GM12875 (cell line): Measurements from ENCODE around the gene LCE5A.
A peak's percentile ranks its signal among the peaks of the same experiment; 100 is the strongest.

Experiments
- H3K4me3 ChIP-seq: one replicate; pipeline ENCODE4 v1.5.1; 2011; ENCODE audit warnings: low read depth, low read length, control low read depth
- TF ChIP-seq, protein P1 (sequence below): IDR thresholded peaks from 2 replicates; pipeline ENCODE4 v1.5.1; 2011; ENCODE audit warnings: low read depth, mild to moderate bottlenecking, control low read depth, inconsistent platforms, low read length, moderate library complexity, borderline replicate concordance; ENCODE audit not compliant: insufficient read depth

LCE5A gene, protein sequence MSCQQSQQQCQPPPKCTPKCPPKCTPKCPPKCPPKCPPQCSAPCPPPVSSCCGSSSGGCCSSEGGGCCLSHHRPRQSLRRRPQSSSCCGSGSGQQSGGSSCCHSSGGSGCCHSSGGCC

DNA sequence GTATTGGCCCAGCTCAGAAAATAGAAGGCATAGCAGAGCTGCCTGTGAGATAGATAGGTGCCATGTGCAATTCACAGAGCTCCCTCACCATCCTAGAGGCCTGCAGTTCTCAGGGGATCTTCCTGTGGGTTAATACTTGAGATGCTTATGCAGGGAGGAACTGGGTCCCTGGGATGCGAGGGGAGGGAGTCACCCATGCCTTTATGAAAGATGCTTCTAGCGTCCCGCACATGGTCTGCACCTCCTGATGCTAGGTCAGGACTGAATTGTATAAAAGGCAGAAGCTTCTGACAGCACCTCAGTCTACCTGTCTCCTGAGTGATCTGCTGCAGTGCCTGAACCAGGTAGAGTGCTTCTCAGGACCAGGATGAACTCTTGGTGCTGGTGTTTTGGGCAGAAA, at the start of gene LCE5A:
Gene LCE5A, plus strand, starts transcription at position 301 of the 400 bp plus-strand sequence. CDS start 732 bp downstream, outside the sequence.
- TF ChIP-seq, protein P1, sequence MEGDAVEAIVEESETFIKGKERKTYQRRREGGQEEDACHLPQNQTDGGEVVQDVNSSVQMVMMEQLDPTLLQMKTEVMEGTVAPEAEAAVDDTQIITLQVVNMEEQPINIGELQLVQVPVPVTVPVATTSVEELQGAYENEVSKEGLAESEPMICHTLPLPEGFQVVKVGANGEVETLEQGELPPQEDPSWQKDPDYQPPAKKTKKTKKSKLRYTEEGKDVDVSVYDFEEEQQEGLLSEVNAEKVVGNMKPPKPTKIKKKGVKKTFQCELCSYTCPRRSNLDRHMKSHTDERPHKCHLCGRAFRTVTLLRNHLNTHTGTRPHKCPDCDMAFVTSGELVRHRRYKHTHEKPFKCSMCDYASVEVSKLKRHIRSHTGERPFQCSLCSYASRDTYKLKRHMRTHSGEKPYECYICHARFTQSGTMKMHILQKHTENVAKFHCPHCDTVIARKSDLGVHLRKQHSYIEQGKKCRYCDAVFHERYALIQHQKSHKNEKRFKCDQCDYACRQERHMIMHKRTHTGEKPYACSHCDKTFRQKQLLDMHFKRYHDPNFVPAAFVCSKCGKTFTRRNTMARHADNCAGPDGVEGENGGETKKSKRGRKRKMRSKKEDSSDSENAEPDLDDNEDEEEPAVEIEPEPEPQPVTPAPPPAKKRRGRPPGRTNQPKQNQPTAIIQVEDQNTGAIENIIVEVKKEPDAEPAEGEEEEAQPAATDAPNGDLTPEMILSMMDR, result no peak
- no peak within 1 kb of the TSS for H3K4me3 ChIP-seq

DNA sequence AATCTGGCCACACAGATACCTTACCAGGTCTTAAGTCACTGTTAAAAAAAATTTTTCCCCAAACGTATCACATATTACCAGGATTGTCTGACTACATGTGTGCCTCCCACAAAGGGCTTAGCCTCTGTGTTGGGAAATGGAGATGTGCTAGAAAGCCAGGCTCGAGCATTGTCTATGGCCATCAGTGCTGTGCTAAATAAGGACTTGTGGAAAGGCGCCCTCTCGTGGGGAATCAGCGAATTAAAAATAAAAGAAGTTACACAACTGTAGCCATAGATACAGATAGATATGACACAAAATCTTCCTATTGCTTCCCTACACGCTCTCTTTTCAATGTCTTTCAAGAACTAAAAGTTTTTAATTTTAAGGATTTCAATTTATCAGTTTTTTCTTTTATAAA, 49.1 kb upstream of the LCE5A start:
- TF ChIP-seq, protein P1, result peak; percentile 30; the same call in 1 of the 2 replicates
- no peak overlapping the region for H3K4me3 ChIP-seq

DNA sequence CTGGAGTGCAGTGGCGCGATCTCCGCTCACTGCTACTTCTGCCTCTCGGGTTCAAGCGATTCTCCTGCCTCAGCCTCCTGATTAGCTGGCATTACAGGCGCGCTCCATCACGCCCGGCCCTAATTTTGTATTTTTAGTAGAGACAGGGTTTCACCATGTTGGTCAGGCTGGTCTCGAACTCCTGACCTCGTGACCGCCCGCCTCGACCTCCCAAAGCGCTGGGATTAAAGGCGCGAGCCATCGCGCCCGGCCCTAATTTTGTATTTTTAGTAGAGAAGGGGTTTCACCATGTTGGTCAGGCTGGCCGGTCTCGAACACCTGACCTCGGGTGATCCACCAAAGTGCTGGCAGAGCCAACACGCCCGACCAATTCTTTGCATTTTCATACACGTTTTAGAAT, 48.0 kb upstream of the LCE5A start:
- no peak overlapping the region for H3K4me3 ChIP-seq
- TF ChIP-seq, protein P1, result no peak

DNA sequence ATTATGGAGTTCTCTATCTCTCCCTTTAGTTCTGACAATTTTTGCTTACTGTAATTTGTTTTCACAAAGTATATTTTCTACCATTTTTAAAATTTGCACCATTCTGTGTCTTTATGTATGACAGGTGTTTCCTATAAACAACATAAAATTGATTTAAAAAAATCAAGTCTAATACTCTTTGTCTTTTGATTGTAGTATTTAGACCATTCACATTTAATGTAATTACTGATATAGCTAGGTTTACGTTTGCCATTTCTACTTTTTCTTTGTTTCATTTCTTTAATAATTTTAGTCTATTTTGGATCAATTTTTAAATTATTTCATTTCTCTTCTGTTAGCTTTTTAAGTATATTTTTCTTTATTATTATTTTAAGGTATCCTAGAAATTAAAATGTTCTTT, 44.4 kb upstream of the LCE5A start:
- TF ChIP-seq, protein P1, result no peak
- no peak overlapping the region for H3K4me3 ChIP-seq

DNA sequence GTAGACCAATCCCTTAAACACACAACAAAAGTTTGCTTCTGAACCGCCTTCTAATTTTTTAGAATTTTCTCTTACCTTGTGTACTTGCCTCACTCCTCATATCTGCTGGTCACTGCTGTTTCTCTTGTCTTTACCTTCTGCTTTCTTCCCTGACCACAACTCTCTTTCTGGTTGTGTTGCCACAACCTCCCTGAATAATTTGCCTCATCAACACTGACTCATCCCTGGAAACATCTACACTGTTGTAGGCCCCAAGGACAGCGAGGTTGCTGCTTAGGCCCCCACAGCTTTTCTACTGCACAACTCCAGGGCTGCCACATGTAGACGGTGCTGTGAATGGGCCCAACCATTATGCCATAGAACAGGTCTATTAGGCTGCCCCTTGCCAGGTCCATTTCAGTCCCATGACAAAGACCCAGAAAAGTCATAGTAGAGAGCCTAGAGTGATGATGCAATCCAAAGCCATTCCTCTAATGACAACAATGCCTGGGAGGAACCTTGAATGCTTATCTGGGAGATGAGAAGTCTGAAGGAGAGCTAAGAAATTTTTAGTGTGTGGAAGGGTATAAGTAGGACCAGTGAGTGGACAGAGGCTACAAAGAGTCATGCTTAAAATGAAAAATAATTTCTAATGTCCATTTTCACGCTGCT, 36.6 kb upstream of the LCE5A start:
- TF ChIP-seq, protein P1, result no peak
- no peak overlapping the region for H3K4me3 ChIP-seq

DNA sequence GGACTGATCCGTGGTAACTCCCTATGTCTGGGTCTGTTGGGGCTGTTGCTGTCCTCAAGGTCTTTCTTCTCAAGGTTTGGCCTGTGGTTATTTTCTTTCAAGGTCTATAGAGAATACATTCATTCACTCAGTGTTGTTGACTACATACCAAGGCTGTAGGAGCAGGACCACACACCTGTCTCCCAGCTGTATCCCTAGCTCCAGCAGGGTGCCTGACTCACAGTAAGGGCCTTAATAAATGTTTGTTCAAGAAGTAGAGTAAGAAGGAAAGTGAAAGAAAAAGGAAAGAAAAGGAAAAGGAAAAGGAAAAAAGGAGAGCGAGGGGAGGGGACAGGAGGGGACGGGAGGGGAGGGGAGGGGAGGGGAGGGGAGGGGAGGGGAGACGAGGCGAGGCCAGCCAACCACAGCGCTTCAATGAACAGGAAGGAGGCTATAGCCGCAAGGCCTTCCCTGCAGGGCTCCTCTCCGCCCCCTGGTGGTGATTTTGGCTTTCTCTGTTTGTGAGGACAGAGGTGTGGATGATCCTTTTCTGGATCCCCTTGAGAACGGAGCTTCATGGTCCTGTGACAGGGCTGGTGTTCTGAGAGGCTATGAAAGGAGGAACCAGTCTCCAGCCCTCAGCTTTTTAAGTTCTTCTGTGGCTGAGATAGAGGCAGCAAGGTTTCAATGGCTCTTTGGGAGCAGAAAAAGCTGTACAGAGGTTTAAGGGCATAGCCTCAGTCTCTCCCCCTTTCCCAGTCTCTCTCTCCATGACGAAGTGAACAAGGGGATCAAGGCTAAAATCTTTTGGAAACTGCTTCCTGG, 30.6 kb upstream of the LCE5A start:
- H3K4me3 ChIP-seq, result no peak overlapping the region
- TF ChIP-seq, protein P1, result peak; percentile 66; the same call in 1 of the 2 replicates
